ENCODE results near the gene TMEM44.

GRCh38 chr3:194624956-194625355 lies 8.3 kb downstream of the TMEM44 start:
- TF ChIP-seq POLR2AphosphoS5 (IDR thresholded peaks at IDR 0.05; ENCODE audit: low read depth, low read length) (no peak), POLR2A (IDR thresholded peaks at IDR 0.05; ENCODE audit: low read depth, low read length) (no peak)

Measured in GM12892 (cell line).